Stimulated activated CD8-positive, alpha-beta memory T cell treated with anti-CD3 and anti-CD28 coated beads, Interleukin-12 subunit alpha, Interleukin-12 subunit beta, amount 100 ng/mL, for 24 hours (primary cell): ENCODE results near the gene ACTL8.
"Not testable (repeated sequence)": the region's sequence is repeated elsewhere in the genome, so short reads cannot be mapped to it uniquely, and the experiment has no call there.

Experiments
- DNase-seq: peaks from one replicate; pipeline ENCODE4 v3.0.0-alpha.2; 2020; ENCODE audit errors: extremely low read depth

ACTL8 gene

DNA sequence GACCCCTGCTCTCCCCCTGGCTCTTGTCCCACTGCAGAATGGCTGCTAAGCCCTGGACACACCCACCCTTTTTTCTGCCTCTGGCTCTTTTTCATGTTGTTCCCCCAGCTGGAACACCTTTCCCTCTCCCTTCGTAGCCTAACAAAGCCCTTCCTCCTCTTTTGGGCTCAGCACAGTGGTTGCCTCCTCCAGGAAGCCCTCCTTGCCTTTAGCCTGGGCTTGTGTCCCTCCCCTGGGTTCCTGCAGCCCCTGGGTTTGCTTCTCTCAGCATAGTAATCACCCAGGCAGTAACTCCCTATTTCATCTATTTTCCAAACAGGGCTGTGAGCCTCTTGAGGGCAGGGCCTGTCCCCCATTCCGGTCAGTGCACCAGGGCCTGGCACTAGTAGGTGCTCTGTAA, 19.8 kb upstream of the ACTL8 start:
- no peak for DNase-seq

- DNase-seq, result no peak
Observed at GRCh38 chr1:17735793-17736192, 19.3 kb upstream of the ACTL8 start.

DNA sequence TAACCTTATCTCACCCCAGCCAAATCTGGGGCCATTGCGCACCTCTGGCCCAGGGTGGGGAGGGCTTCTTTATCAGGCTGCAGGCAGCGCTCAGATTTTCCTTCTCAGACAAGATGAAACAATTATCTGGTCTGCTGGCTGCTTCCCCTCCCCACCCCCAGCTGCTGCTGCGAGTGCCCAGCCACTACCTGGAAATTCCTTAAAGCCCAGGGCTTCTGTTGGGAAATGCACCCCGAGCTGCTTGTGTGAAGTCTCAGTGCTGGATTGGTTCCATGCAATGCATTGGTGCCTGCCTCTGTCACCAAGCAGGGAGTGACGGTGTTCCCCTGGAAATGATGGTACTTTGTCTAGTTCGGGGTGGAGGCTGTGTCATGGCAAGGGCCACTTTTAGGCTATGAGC, 18.5 kb upstream of the ACTL8 start:
- DNase-seq, result no peak

DNA sequence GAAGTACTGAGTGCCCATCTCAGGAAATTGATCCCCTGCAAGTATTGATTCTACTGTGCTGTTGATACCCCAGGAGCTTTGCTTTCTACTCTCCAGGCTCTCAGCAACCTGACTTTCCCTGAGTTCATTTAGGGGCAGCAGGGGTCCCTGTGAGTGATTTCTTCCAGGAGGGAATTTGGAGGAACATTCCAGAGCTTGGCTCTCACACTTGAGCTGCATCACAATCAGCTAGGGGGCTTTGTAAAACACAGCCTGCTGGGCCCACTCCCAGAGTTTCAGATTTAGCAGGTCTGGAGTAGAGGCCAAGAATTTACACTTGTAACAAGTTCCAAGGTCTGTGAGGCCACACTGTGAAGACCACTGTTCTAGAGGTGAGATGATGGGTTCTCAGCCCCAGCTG, 16.1 kb upstream of the ACTL8 start:
- no peak for DNase-seq

GRCh38 chr1:17741052-17741451, 14.1 kb upstream of the ACTL8 start:
- DNase-seq, result no peak

GRCh38 chr1:17742583-17742982, 12.6 kb upstream of the ACTL8 start:
- DNase-seq, result no peak

DNA sequence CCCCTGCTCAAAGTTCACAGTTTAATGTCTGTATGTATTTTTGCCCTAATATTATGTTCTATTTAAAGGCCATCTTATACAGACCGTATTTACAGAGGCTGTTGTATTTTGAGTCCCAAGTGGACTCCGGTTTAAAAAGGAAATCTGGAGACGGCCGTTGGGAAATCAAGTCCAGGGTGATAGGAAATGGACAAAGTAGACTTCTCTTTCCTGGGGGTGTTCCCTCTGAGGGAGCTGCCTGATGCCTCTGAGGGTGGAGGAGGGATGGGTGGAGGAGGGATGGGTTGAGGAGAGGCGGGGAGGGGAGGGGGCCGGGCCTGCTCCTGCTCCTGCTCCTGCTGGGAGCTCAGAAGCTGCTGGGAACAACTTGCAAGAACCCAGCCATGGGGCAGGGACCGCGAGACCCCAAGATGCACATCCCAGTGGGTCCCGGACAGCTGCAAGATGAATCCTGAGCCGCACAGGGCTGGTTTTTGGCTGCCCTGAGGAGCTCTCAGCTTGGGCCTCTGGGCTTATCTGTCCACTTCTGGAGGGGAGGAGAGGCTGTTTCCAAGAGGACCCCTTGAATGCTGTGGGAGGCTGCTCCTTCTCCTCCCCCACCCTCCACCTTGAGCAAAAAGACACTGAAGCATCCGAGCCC, 12.0 kb upstream of the ACTL8 start:
- no peak for DNase-seq

GRCh38 chr1:17743925-17744324, 11.2 kb upstream of the ACTL8 start:
- DNase-seq, result no peak

GRCh38 chr1:17744666-17745478, 10.3 kb upstream of the ACTL8 start:
- no peak for DNase-seq

GRCh38 chr1:17745479-17745955, 9.6 kb upstream of the ACTL8 start:
- no peak for DNase-seq

GRCh38 chr1:17746281-17746680, 8.9 kb upstream of the ACTL8 start:
- not testable (repeated sequence) for DNase-seq

GRCh38 chr1:17746920-17747319, 8.2 kb upstream of the ACTL8 start:
- DNase-seq, result no peak

DNA sequence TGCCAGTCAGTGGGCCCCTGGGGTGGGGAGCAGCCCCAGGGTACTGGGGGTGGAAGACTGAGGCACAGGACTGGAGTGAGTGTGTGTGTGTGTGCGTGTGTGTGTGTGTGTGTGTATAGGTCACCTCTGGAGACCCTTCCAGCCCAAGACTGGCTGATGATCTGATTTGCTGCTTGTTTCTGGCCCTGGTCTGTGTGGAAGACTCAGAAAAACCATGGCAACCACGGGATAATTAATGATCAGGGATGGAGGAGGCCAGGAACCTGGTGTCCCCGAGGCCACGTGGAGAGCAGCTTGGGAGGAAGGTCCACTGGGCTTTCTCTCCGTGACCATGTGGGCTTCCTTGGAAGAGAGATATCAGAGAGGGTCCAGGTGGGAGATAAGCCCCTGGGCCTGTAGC, 4.8 kb upstream of the ACTL8 start:
- DNase-seq, result no peak

DNA sequence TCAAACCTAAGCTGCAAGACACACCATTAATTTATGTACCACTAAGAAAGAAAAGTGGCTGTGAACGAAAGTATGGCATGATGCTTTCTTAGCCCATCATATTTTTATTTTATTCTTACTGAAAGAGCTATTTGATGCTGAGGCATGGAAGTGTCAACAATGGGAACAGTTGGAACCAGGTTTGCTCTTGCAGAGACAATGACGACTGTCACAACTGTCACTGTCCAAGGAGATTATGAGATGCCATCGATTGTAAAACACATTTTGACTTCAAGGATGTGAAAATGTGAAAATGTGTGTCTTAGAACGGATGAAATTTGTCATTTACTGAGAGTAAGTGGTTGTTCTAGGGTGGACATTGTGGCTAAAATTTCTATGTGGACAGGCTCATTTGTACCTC, 2.8 kb upstream of the ACTL8 start:
- no peak for DNase-seq

DNA sequence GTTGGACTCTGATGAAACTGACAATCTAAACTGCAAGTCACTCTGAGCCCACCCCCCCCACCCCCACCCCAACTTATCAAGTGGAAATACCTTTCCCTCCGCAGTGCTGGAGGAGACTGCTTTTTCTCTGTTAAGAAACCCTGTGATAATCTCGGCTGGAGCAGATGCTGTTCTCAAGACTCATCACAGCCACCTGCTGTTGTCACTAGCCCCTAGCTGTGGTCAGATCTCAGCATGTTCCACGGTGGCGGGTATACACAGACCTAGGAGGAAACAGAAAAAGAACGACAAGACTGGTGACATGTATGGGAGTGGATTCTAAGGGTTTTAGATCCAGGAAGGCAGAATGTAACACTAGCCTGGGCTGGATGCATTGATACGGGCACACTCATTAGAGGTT, 2.3 kb downstream of the ACTL8 start:
- no peak for DNase-seq

GRCh38 chr1:17759114-17759513, 4.0 kb downstream of the ACTL8 start:
- no peak for DNase-seq

- no peak for DNase-seq
Observed at GRCh38 chr1:17762313-17762712, 7.2 kb downstream of the ACTL8 start.

GRCh38 chr1:17763417-17763816, 8.3 kb downstream of the ACTL8 start:
- DNase-seq, result no peak

DNA sequence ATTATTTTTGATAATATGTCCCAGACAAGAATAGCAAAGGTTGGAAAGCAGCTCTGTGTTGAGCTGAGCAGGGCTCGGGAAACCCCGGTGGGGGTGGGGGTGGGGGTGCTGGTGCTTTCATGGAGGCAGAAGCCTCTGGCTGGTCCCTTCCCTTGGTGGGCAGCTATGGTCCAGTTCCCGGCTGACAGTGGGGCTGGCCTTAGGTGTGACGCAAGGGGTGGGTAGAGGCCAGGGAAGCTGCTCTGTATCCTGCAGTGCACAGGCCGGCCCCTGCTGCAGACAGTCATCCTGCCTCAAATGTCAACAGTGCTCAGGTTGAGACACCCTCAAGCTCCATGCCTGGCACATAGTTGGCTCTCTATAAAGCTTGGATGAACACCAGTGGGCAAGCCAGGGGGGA, 8.9 kb downstream of the ACTL8 start:
- no peak for DNase-seq

DNA sequence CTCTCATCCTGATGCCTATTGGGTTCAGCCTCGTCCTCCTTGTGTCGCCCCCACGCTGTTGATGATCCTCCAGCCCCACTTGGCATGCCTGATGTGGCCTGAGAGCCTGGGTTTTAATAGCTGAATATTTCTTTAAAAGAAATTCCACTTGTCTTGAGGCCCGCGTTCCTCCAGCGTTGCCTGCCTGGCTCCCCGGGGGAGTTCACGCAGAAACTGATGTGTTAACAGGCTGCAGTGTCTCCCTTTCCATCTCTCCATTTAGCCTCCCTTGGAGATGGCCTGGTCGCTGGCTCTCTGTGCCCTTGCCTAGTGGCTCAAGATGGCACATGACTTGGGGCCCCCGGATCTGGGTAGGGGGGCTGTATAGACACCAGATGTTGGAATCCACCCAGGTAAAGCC, 9.5 kb downstream of the ACTL8 start:
- no peak for DNase-seq

- no peak for DNase-seq
Observed at GRCh38 chr1:17765444-17766411, 10.6 kb downstream of the ACTL8 start.

DNA sequence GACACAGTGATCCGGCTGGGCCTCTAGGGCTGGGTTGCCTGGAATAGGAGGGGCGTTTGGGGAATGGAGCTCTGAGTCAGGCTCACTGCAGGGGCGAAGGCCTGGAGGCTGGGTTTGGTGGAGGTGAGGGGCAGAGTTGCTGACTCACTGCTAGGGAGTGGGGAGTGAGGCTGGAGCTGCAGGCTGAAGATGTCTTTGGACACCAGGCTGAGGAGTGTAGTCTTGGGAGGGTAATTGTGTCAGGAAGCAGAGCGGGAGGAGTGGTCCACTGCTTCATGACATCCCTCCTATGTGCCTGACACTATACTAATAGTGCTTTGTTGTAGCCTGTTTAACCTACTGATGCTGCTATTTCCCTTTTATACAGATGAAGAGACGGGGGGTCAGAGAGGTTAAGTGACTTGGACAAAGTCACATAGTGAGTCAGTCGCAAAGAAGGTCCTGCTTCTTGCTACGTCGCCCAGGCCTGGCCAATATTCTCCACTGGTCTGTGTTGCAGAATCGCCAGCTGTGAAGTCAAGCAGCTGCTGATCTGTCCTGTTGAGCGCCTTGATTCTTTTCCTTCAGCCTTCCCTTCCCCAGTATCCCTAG, 13.6 kb downstream of the ACTL8 start:
- no peak for DNase-seq
